ENCODE measurements around the gene PPP1CA.
A peak's percentile ranks its signal among the peaks of the same experiment; 100 is the strongest.

- TF ChIP-seq CTCF (IDR thresholded peaks at IDR 0.05) (peak in 1 of 3 donors; percentile 87), POLR2A (IDR thresholded peaks at IDR 0.05) (no peak)
Measured at GRCh38 chr11:67351275-67352005, 50.2 kb downstream of the PPP1CA start.

Measured in lower leg skin (tissue), 3 donors.